ENCODE data around the gene NEIL3.

Gene NEIL3

GRCh38 chr4:177369372-177369771, 59.7 kb downstream of the NEIL3 start:
- DNase-seq (ENCODE audit: low read depth in 1 of 2, low spot score in 1 of 2), result no peak

GRCh38 chr4:177371461-177371860, 61.8 kb downstream of the NEIL3 start:
- no peak for DNase-seq (ENCODE audit: low read depth in 1 of 2, low spot score in 1 of 2)

GRCh38 chr4:177374966-177375365, 65.3 kb downstream of the NEIL3 start:
- DNase-seq (ENCODE audit: low read depth in 1 of 2, low spot score in 1 of 2), result no peak

DNA sequence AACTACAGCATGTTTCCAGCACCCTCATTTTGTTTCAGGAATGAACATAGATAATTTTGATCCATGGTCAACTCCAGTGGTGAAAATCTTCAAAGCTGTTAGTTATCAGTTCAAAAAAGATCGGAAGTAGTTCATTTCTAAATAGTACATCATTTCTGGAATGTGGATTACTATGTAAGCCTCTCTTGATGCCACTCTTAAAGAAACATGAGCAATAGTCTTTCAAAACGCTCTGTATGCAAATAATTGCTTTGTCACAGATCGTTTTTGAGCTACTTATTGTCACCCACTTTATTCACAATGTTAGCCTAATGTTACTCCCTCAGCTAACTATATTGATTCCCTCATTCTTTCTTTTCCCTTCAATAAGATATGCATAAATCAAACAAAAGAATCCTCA, 65.7 kb downstream of the NEIL3 start:
- DNase-seq (ENCODE audit: low read depth in 1 of 2, low spot score in 1 of 2), result no peak

DNA sequence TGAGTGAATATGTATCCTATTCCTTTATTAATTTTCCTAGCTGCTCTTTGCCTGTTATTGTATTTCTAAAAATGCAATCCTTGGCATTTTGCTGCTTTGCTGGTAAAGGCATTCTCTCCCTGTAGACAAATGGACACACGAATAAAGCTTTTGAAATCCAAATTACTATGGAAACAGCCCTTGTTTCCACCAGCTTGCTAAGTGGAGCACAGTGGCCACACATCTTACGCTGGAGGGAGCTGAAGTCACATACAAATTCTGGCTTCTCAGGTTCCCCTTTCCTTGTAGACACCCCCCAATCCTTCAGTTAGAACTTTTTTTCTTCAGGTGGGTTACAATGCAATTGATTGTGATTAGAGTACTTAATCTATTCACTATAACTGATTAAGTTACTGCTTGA, 66.3 kb downstream of the NEIL3 start:
- no peak for DNase-seq (ENCODE audit: low read depth in 1 of 2, low spot score in 1 of 2)

DNA sequence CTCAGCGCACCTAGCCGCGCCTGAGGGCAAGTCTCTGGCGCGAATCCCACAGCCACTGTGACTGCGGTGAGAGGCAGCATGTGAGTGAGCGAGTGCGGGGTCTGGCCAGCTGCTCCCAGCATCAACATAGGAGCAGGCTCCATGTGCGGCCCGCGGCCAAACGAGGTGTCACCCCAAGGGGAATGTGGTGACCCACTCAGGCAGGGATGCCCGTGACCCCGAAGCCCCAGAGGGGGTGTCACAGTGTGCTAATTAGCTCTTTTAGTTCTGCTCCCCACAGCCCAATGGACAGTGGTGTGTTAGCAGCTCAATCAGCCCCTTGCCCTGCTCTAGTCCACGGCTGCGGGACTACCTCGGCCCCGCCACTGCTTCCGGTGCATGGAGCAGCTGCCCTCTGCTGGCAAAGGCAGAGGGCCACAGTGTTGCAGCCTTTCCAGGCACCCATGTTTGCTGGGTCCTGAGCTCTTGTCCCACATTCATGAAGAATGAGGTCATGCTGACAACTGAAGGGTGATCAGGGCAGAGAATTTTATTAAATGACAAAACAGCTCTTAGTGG, 71.1 kb downstream of the NEIL3 start:
- no peak for DNase-seq (ENCODE audit: low read depth in 1 of 2, low spot score in 1 of 2)

GRCh38 chr4:177381762-177382310, 72.2 kb downstream of the NEIL3 start:
- DNase-seq (ENCODE audit: low read depth in 1 of 2, low spot score in 1 of 2), result no peak

DNA sequence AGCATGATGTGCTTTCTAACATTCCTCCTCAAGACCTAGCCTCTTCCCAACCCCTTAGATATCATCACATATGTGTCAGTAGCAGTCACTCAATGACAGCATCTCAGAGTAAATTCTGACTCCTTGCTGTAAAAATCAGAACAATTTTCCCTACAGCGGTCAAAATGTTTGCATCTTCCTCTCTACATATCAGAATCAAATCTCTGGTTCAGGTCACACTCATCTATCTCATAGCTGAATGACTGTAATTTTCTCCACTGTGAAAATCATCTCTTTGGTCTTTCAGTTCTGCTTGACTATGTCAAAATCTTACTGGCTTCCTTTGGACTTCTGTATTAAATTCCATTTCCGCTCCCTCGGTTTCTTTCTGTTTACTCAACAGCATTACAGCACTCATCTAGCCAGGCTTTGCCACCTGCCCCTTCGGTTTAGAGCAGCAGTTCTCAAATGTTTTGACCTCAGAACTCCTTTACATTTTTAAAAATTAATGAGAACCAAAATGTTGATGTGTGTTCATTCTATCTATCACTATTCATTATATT, 75.3 kb downstream of the NEIL3 start:
- DNase-seq (ENCODE audit: low read depth in 1 of 2, low spot score in 1 of 2), result no peak

- DNase-seq (ENCODE audit: low read depth in 1 of 2, low spot score in 1 of 2), result no peak
Measured at GRCh38 chr4:177385576-177386277, 76.1 kb downstream of the NEIL3 start.

- no peak for DNase-seq (ENCODE audit: low read depth in 1 of 2, low spot score in 1 of 2)
Measured at GRCh38 chr4:177386278-177386815, 76.7 kb downstream of the NEIL3 start.

GRCh38 chr4:177391287-177391686, 81.6 kb downstream of the NEIL3 start:
- no peak for DNase-seq (ENCODE audit: low read depth in 1 of 2, low spot score in 1 of 2)

DNA sequence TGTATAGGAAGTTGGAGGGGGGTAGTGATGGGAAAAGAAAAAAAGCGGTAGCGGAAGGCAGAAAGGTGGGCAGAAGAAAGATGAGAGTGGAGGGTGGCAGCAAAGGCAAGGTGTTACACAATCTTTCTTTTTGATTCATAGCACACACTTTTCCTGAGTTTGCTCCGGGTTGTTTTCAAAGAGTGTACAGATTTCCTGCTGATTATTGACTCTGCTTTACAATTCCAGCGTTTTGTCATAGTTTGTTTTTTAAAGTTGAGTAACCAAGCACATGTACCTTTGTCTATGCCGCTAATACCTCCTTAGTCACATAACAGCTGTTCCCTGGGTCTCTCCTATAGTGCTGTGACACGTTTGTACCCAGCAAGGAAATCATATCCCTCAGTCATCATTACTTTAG, 82.3 kb downstream of the NEIL3 start:
- no peak for DNase-seq (ENCODE audit: low read depth in 1 of 2, low spot score in 1 of 2)

DNA sequence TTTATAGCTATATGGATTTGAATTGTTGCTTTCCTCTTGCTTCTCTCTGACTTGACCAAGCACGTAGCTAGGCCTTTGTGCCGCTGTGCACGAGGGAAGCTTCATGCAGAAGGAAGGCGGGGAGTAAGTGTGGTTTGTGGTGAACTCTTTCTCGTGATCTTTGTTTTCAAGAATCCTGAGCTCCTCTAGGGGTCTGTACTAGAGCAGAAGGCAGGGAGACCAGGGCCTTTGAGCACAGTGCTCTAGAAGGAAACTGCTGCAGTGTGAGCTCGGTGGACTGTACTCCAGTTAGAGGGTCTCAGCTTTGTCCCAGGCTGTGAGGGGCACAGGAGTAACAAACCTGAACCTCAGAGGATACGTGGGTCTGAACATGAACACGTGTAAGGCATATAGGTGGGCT, 83.6 kb downstream of the NEIL3 start:
- no peak for DNase-seq (ENCODE audit: low read depth in 1 of 2, low spot score in 1 of 2)

GRCh38 chr4:177396352-177396751, 86.7 kb downstream of the NEIL3 start:
- DNase-seq (ENCODE audit: low read depth in 1 of 2, low spot score in 1 of 2), result no peak

DNA sequence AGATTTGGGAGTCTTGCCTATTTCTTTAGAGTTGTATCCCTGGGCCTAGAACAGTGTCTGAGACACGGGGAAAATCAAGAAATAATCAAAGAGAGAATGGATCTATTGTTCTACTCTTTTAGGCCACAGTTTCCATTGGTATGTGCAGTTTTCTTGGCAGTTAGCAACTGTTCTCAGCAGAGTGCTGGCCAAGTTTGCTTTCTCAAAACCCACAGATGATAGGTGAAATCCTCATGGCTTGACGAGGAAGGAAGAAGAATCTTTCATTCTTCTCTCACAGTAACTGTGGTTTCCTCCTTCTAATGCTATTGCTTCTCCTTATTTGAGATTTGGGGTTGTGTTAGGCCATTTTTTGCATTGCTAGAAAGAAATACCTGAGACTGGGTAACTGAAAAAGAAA, 90.4 kb downstream of the NEIL3 start:
- DNase-seq (ENCODE audit: low read depth in 1 of 2, low spot score in 1 of 2), result no peak

DNA sequence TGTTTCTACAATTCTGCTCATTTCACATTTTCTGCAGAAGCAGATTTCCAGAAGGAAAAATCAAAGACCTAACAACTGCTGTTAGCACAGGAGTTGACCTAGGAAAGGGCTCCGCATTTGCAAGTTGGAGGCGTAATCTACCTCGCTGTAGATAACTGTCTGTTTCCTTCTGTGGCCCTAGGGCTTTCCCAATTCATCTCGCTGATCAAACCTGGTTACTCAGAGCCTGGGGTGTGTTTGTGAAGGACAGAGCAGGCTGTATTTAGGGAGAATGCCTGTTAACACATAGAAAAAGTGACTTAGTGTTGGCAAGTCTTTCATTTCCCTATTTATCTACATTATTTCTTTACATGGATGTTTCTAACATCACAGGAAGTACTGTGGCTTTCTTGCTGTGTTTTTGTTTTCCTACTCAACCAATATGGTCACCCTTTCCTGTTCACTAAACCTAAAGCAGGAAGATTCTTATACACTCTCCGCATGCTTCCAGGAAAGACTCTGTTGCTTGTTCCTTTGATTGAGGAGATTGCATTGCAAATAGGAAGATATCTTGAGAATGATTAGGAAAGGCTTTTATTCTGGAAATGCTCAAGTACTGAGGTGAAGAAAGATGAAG, 92.1 kb downstream of the NEIL3 start:
- no peak for DNase-seq (ENCODE audit: low read depth in 1 of 2, low spot score in 1 of 2)

- no peak for DNase-seq (ENCODE audit: low read depth in 1 of 2, low spot score in 1 of 2)
Measured at GRCh38 chr4:177403746-177404145, 94.1 kb downstream of the NEIL3 start.

DNA sequence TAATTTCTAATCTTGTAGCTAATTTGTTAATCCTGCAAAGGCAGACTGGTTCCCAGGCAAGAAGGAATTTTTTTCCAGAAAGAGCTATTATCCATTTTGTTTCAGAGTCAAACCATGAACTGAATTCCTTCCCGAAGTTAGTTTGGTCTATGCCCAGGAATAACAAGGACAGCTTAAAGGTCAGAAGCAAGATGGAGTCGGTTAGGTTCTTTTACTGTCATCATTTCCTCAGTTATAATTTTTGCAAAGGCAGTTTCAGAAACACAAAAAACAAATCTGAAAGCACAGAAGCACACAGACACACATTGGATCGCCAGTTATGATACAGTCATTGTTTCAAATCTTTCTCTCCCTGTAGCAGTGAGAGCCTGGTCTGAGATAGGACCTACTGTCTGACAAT, 94.7 kb downstream of the NEIL3 start:
- DNase-seq (ENCODE audit: low read depth in 1 of 2, low spot score in 1 of 2), result no peak

- no peak for DNase-seq (ENCODE audit: low read depth in 1 of 2, low spot score in 1 of 2)
Measured at GRCh38 chr4:177404986-177405385, 95.3 kb downstream of the NEIL3 start.

GRCh38 chr4:177405508-177405907, 95.8 kb downstream of the NEIL3 start:
- DNase-seq (ENCODE audit: low read depth in 1 of 2, low spot score in 1 of 2), result no peak

DNA sequence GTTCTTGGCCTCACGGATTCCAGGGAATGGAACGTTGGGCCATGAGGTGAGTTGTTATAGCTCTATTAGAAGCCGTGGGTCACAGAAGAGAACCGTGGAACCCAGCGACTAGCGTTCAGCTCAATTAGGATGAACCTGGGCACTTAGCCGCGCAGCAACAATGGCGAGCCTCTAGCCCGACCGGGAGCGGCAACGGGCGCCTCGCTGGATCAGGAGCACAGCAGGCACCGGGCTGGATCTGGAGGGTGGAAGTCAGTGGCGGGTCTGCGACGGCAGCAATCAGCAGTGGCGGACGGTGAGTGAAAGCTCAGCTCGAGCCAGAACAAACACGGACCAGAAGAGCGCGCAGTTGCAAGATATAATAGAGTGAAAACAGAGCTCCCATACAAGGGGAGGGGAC, 98.3 kb downstream of the NEIL3 start:
- no peak for DNase-seq (ENCODE audit: low read depth in 1 of 2, low spot score in 1 of 2)

GRCh38 chr4:177410566-177410965, 100.9 kb downstream of the NEIL3 start:
- DNase-seq (ENCODE audit: low read depth in 1 of 2, low spot score in 1 of 2), result no peak

Data from activated CD4-positive, alpha-beta T cell treated with anti-CD3 and anti-CD28 coated beads, Interleukin-2, amount 50 U/mL, for 24 hours (primary cell).